NB4 (cell line): ENCODE measurements around the gene SKAP1.

ENCODE experiments used
- DNase-seq: peaks from one replicate; pipeline ENCODE4 v3.0.0; 2010; ENCODE audit warnings: low read depth
- H3K4me3 ChIP-seq: one replicate; pipeline ENCODE4 v1.5.1; 2011; ENCODE audit warnings: mild to moderate bottlenecking, low read depth, low read length, moderate library complexity
- MYC ChIP-seq: IDR thresholded peaks from 2 replicates; pipeline ENCODE4 v1.6.1; 2011; ENCODE audit warnings: low read depth, low read length
- POLR2A ChIP-seq: IDR thresholded peaks from 2 replicates; pipeline ENCODE4 v1.6.1; 2011; ENCODE audit warnings: mild to moderate bottlenecking; ENCODE audit not compliant: insufficient read length; ENCODE audit errors: extremely low read depth
- TF ChIP-seq, protein P1 (sequence below): IDR thresholded peaks from one replicate; pipeline ENCODE4 v1.5.1; 2012; ENCODE audit warnings: low read depth, low read length
- TF ChIP-seq, protein P2 (sequence below): IDR thresholded peaks from 2 replicates; pipeline ENCODE4 v1.6.1; 2011; ENCODE audit warnings: low read depth, low read length

The SKAP1 gene

GRCh38 chr17:48173191-48173984 lies 256.6 kb downstream of the SKAP1 start:
- no peak overlapping the region for H3K4me3 ChIP-seq
- TF ChIP-seq MYC: no peak
- TF ChIP-seq, protein P1, sequence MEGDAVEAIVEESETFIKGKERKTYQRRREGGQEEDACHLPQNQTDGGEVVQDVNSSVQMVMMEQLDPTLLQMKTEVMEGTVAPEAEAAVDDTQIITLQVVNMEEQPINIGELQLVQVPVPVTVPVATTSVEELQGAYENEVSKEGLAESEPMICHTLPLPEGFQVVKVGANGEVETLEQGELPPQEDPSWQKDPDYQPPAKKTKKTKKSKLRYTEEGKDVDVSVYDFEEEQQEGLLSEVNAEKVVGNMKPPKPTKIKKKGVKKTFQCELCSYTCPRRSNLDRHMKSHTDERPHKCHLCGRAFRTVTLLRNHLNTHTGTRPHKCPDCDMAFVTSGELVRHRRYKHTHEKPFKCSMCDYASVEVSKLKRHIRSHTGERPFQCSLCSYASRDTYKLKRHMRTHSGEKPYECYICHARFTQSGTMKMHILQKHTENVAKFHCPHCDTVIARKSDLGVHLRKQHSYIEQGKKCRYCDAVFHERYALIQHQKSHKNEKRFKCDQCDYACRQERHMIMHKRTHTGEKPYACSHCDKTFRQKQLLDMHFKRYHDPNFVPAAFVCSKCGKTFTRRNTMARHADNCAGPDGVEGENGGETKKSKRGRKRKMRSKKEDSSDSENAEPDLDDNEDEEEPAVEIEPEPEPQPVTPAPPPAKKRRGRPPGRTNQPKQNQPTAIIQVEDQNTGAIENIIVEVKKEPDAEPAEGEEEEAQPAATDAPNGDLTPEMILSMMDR: no peak
- TF ChIP-seq, protein P2, sequence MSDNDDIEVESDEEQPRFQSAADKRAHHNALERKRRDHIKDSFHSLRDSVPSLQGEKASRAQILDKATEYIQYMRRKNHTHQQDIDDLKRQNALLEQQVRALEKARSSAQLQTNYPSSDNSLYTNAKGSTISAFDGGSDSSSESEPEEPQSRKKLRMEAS: no peak
- TF ChIP-seq POLR2A: no peak
- no peak for DNase-seq

DNA sequence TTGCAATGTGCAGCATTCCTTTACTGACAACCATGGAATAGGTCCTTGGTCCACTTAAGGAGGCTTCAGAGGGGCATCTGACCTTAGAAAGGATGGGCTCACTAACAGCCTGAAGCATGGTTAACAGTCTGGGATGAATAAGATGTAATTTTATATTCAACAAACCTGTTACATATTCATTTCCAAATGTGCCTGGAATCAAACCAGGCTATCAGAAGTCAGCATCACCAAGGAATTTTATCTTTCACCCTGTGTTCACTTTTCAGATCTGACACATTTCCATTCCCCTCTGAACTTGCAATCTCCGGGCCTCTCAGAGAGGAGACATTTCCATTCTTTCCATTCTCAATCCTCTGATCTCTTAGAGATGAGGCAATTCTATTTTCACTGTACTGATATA lies 260.1 kb downstream of the SKAP1 start:
- H3K4me3 ChIP-seq: no peak overlapping the region
- TF ChIP-seq, protein P1: no peak
- no peak for TF ChIP-seq POLR2A
- no peak for DNase-seq

DNA sequence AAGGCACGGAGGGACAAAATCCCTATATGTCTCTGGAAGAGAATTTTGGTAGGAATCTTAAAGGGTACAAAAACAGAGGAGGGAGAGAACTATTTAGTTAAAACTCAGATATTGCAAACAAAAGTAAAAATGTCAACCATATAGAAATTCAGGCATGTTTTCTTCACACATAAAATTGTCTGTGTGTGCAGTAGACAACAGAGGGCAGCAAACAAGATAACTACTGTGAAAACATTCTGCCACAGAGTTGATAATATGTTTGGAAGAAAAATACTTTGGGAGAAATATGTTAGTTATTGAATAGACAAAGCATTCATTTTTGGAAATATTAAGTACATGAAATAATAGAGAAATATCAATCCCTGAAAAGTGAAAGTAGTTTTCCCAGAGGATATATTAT lies 266.2 kb downstream of the SKAP1 start:
- no peak for DNase-seq
- H3K4me3 ChIP-seq: no peak overlapping the region
- TF ChIP-seq, protein P1: no peak
- TF ChIP-seq, protein P2: no peak
- TF ChIP-seq POLR2A: no peak
- TF ChIP-seq MYC: no peak

DNA sequence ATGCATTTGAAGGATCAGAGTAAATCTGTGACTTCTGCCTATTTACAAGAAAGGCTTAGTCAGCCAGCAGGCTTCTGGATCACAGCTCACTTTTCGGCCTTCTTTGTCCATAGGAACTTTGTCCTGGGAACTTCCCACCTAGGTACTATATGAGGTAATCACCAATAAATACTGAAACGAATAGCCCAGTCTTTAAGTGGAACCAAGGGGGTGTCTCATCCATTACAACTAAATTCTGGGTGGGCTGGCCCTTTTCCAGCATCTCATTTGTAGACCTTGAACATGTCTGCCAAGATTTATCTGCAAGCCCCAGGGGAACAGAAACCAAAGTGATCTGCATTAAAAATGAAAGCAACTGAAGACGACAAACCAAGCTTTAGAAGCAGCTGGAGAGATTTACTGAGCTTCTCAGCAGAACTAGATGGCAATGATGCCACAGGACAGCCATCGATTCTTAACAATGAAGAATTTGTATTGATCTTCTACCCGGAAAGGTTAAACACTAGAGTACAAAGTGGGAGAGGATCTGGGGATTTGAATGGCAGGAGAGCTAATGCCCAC lies 267.0 kb downstream of the SKAP1 start:
- H3K4me3 ChIP-seq: no peak overlapping the region
- no peak for DNase-seq
- TF ChIP-seq POLR2A: no peak
- TF ChIP-seq, protein P1: no peak
- TF ChIP-seq, protein P2: no peak
- TF ChIP-seq MYC: no peak

DNA sequence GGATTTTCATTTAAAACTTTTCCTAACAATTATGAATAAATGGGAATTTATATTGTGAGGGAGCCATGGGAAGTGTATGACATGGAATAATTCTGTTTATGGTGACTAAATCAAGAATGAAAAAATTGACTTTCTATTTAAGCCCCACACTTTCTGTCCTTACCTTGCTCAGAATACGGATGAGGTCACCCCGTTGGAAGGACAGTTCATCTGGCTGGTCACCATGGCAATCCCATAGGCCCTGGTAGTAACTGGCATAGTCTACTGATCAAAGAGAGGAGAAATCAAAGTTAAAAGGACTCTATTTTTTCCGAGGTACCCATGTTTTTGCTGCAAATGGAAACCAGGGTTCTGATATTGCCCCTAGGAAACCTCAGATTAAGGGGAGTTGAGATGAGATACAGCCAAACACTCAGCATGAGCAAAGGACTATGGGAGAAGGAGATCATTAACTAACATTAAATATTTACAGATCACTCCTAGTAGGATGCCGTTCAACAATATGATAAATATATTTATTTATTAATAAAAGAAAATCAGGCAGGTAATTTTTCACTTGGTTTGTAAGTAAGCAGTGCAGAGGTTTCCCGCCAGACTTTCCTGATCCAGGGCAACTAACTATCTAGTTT lies 267.6 kb downstream of the SKAP1 start:
- H3K4me3 ChIP-seq: no peak overlapping the region
- TF ChIP-seq POLR2A (no peak), MYC (no peak)
- TF ChIP-seq, protein P1: no peak
- TF ChIP-seq, protein P2: no peak
- no peak for DNase-seq
